Neural progenitor cell (in vitro differentiated cells): ENCODE data around the gene DCC. TPM values are rescaled to one million over a fixed set of nuclear protein-coding genes. Genes with fewer than 3 reads are reported as not detected.
A peak's percentile ranks its signal among the peaks of the same experiment; 100 is the strongest.

Experiments used
- DNase-seq: peaks from one replicate; pipeline ENCODE4 v3.0.0-alpha.2; 2016; ENCODE audit warnings: low spot score
- H2AFZ ChIP-seq: fragments of 200-600 bp; sonication (generic); replicated peaks from 2 replicates; pipeline ENCODE4 v1.6.1; 2016; ENCODE audit warnings: antibody characterized with exemption
- H3F3A ChIP-seq: fragments of 200-600 bp; sonication (generic); 2 replicates; pipeline ENCODE4 v1.6.1; 2016; ENCODE audit warnings: antibody characterized with exemption, low read depth
- H3K27ac ChIP-seq: fragments of 200-600 bp; sonication (generic); 2 replicates; pipeline ENCODE4 v1.5.1; 2016; ENCODE audit warnings: mild to moderate bottlenecking
- H3K27me3 ChIP-seq: fragments of 200-600 bp; sonication (generic); 2 replicates; pipeline ENCODE4 v1.6.1; 2016; ENCODE audit warnings: mild to moderate bottlenecking, moderate library complexity
- H3K36me3 ChIP-seq: fragments of 200-600 bp; sonication (generic); 2 replicates; pipeline ENCODE4 v1.5.1; 2016
- H3K4me1 ChIP-seq: fragments of 200-600 bp; sonication (generic); 2 replicates; pipeline ENCODE4 v1.6.1; 2016; ENCODE audit warnings: mixed run types
- H3K4me2 ChIP-seq: fragments of 200-600 bp; sonication (generic); 2 replicates; pipeline ENCODE4 v1.6.1; 2016
- H3K4me3 ChIP-seq: fragments of 200-600 bp; sonication (generic); 2 replicates; pipeline ENCODE4 v1.5.1; 2016
- H3K79me2 ChIP-seq: fragments of 200-600 bp; sonication (generic); 2 replicates; pipeline ENCODE4 v1.6.1; 2016; ENCODE audit warnings: low read depth
- H3K9ac ChIP-seq: fragments of 200-600 bp; sonication (generic); 2 replicates; pipeline ENCODE4 v1.6.1; 2016
- H3K9me3 ChIP-seq: fragments of 200-600 bp; sonication (generic); 2 replicates; pipeline ENCODE4 v1.5.1; 2016; ENCODE audit warnings: low read depth
- H4K20me1 ChIP-seq: fragments of 200-600 bp; sonication (generic); 2 replicates; pipeline ENCODE4 v1.6.1; 2016; ENCODE audit warnings: low read depth
- H3K27ac Mint-ChIP-seq: 3 replicates; pipeline ENCODE4 v1.8.0; 2021; ENCODE audit warnings: mixed read lengths
- H3K27me3 Mint-ChIP-seq: 2 replicates; pipeline ENCODE4 v1.8.0; 2022; ENCODE audit warnings: low read depth, mild to moderate bottlenecking, inconsistent platforms, moderate library complexity, mixed read lengths; ENCODE audit not compliant: insufficient read depth
- H3K36me3 Mint-ChIP-seq: 3 replicates; pipeline ENCODE4 v1.8.0; 2021; ENCODE audit warnings: mixed read lengths
- H3K4me1 Mint-ChIP-seq: 3 replicates; pipeline ENCODE4 v1.8.0; 2021; ENCODE audit warnings: mixed read lengths
- H3K4me3 Mint-ChIP-seq: 3 replicates; pipeline ENCODE4 v1.8.0; 2021; ENCODE audit warnings: mild to moderate bottlenecking, moderate library complexity, mixed read lengths
- H3K9me3 Mint-ChIP-seq: 3 replicates; pipeline ENCODE4 v1.8.0; 2020; ENCODE audit warnings: mixed read lengths
- CTCF ChIP-seq: fragments of 200-600 bp; sonication (generic); IDR thresholded peaks from 2 replicates; pipeline ENCODE4 v1.5.1; 2017; ENCODE audit warnings: antibody characterized with exemption, mild to moderate bottlenecking
- EZH2 ChIP-seq: fragments of 200-600 bp; sonication (generic); IDR thresholded peaks from 2 replicates; pipeline ENCODE4 v1.6.1; 2017; ENCODE audit warnings: antibody characterized with exemption, mild to moderate bottlenecking, moderate library complexity
- EZH2phosphoT487 ChIP-seq: fragments of 200-600 bp; sonication (generic); IDR thresholded peaks from 2 replicates; pipeline ENCODE4 v1.6.1; 2017; ENCODE audit warnings: antibody characterized with exemption
- total RNA-seq: library from RNA; depleted of rRNA; stranded (reverse); fragments of >200 nt; gene quantifications from 2 replicates; pipeline ENCODE4 v1.2.3, GENCODE V29; 2015; ENCODE audit warnings: low replicate concordance

DCC gene
- total RNA-seq, 1 donor from 2014 or later: 0.41 TPM

GRCh38 chr18:53234610-53235009 lies 894.6 kb downstream of the DCC start:
- TF ChIP-seq EZH2 (no peak), EZH2phosphoT487 (no peak), CTCF (no peak)
- H3K36me3 Mint-ChIP-seq: no peaks in the 10 kb centered on the region
- Histone ChIP-seq H3K4me2 (no peak overlapping the region), H3K4me1 (no peaks in the 10 kb centered on the region), H3F3A (no peaks in the 10 kb centered on the region), H3K4me3 (no peak overlapping the region), H3K36me3 (no peaks in the 10 kb centered on the region), H3K79me2 (no peaks in the 10 kb centered on the region), H3K9me3 (no peaks in the 10 kb centered on the region), H2AFZ (no peak overlapping the region), H3K27ac (no peak overlapping the region), H3K27me3 (no peaks in the 10 kb centered on the region), H4K20me1 (no peaks in the 10 kb centered on the region), H3K9ac (no peak overlapping the region)
- no peak overlapping the region for H3K27ac Mint-ChIP-seq
- H3K9me3 Mint-ChIP-seq: no peaks in the 10 kb centered on the region
- no peak for DNase-seq
- no peaks in the 10 kb centered on the region for H3K4me1 Mint-ChIP-seq
- H3K27me3 Mint-ChIP-seq: no peaks in the 10 kb centered on the region
- H3K4me3 Mint-ChIP-seq: no peak overlapping the region

- no peak overlapping the region for H3K4me3 Mint-ChIP-seq
- DNase-seq: no peak
These were observed 901.2 kb downstream of the DCC start for GRCh38 chr18:53241161-53241560.

GRCh38 chr18:53253789-53254188 lies 913.8 kb downstream of the DCC start:
- TF ChIP-seq EZH2phosphoT487: no peak
- no peak for TF ChIP-seq EZH2
- TF ChIP-seq CTCF: no peak
- Histone ChIP-seq H3F3A (no peaks in the 10 kb centered on the region), H3K4me1 (no peaks in the 10 kb centered on the region), H3K79me2 (no peaks in the 10 kb centered on the region), H3K9ac (no peak overlapping the region), H3K27ac (no peak overlapping the region), H3K4me3 (no peak overlapping the region), H3K36me3 (no peaks in the 10 kb centered on the region), H3K27me3 (no peaks in the 10 kb centered on the region), H4K20me1 (no peaks in the 10 kb centered on the region), H3K4me2 (no peak overlapping the region), H3K9me3 (no peaks in the 10 kb centered on the region), H2AFZ (no peak overlapping the region)
- Mint-ChIP-seq H3K4me3 (no peak overlapping the region), H3K27ac (no peak overlapping the region), H3K9me3 (peaks cover 9% of the 10 kb centered on the region), H3K4me1 (no peaks in the 10 kb centered on the region), H3K27me3 (no peaks in the 10 kb centered on the region), H3K36me3 (no peaks in the 10 kb centered on the region)
- DNase-seq: no peak

More at GRCh38 chr18:53241161-53241560, 901.2 kb downstream of the DCC start:
- Histone ChIP-seq H3K4me1 (no peaks in the 10 kb centered on the region), H2AFZ (peak overlapping the region; percentile 17), H3F3A (no peaks in the 10 kb centered on the region), H3K27ac (no peak overlapping the region), H3K36me3 (no peaks in the 10 kb centered on the region), H3K9ac (no peak overlapping the region), H3K4me2 (no peak overlapping the region), H3K27me3 (no peaks in the 10 kb centered on the region), H3K9me3 (no peaks in the 10 kb centered on the region), H4K20me1 (no peaks in the 10 kb centered on the region), H3K79me2 (no peaks in the 10 kb centered on the region), H3K4me3 (no peak overlapping the region)
- no peaks in the 10 kb centered on the region for H3K36me3 Mint-ChIP-seq
- no peak for TF ChIP-seq EZH2
- TF ChIP-seq CTCF: no peak
- no peak for TF ChIP-seq EZH2phosphoT487
- no peaks in the 10 kb centered on the region for H3K4me1 Mint-ChIP-seq
- H3K27ac Mint-ChIP-seq: no peak overlapping the region
- H3K9me3 Mint-ChIP-seq: no peaks in the 10 kb centered on the region
- H3K27me3 Mint-ChIP-seq: no peaks in the 10 kb centered on the region
